Osteocyte (in vitro differentiated cells): ENCODE measurements around the gene SOHLH1. TPM values are rescaled to one million over a fixed set of nuclear protein-coding genes. Genes with fewer than 3 reads are reported as not detected.

Experiments
- DNase-seq: peaks from one replicate; pipeline ENCODE4 v3.0.0; 2021; ENCODE audit warnings: mixed read lengths; ENCODE audit not compliant: unreplicated experiment; ENCODE audit errors: extremely low spot score
- H3K27ac Mint-ChIP-seq: one replicate; pipeline ENCODE4 v1.8.0; 2021; ENCODE audit warnings: mild to moderate bottlenecking, mixed read lengths; ENCODE audit not compliant: unreplicated experiment
- H3K27me3 Mint-ChIP-seq: one replicate; pipeline ENCODE4 v1.8.0; 2021; ENCODE audit warnings: mixed read lengths; ENCODE audit not compliant: unreplicated experiment
- H3K36me3 Mint-ChIP-seq: one replicate; pipeline ENCODE4 v1.8.0; 2021; ENCODE audit warnings: mixed read lengths; ENCODE audit not compliant: unreplicated experiment
- H3K4me1 Mint-ChIP-seq: one replicate; pipeline ENCODE4 v1.8.0; 2021; ENCODE audit warnings: mixed read lengths; ENCODE audit not compliant: unreplicated experiment
- H3K4me3 Mint-ChIP-seq: one replicate; pipeline ENCODE4 v1.8.0; 2021; ENCODE audit warnings: mild to moderate bottlenecking, moderate library complexity, mixed read lengths; ENCODE audit not compliant: unreplicated experiment
- H3K9me3 Mint-ChIP-seq: one replicate; pipeline ENCODE4 v1.8.0; 2021; ENCODE audit warnings: mixed read lengths; ENCODE audit not compliant: unreplicated experiment
- CTCF ChIP-seq: fragments of 200-600 bp; sonication (generic); IDR thresholded peaks from 2 replicates; pipeline ENCODE4 v1.5.0; 2021; ENCODE audit warnings: antibody characterized with exemption, mild to moderate bottlenecking, moderate library complexity
- total RNA-seq: library from RNA; stranded (reverse); gene quantifications from 2 replicates; pipeline ENCODE4 v1.2.1, GENCODE V29; 2021

Gene SOHLH1
- total RNA-seq, 1 donor from 2014 or later = not detected

GRCh38 chr9:135736272-135736978 is 37.1 kb upstream of the SOHLH1 start:
- Mint-ChIP-seq H3K9me3 (peaks cover 14% of the 10 kb centered on the region), H3K4me3 (no peak overlapping the region), H3K4me1 (no peaks in the 10 kb centered on the region), H3K27ac (no peak overlapping the region), H3K27me3 (no peaks in the 10 kb centered on the region), H3K36me3 (peaks cover 2% of the 10 kb centered on the region)
- TF ChIP-seq CTCF = no peak
- DNase-seq = no peak

GRCh38 chr9:135734616-135735144 is 35.4 kb upstream of the SOHLH1 start:
- Mint-ChIP-seq H3K9me3 (peaks cover 25% of the 10 kb centered on the region), H3K27me3 (no peaks in the 10 kb centered on the region), H3K4me1 (no peaks in the 10 kb centered on the region), H3K36me3 (peaks cover 2% of the 10 kb centered on the region), H3K4me3 (no peak overlapping the region), H3K27ac (no peak overlapping the region)
- TF ChIP-seq CTCF = no peak
- DNase-seq = no peak

- Mint-ChIP-seq H3K4me1 (no peaks in the 10 kb centered on the region), H3K9me3 (peaks cover 25% of the 10 kb centered on the region), H3K36me3 (peaks cover 2% of the 10 kb centered on the region), H3K4me3 (no peak overlapping the region), H3K27me3 (no peaks in the 10 kb centered on the region), H3K27ac (no peak overlapping the region)
- no peak for DNase-seq
- TF ChIP-seq CTCF = no peak
Measured at GRCh38 chr9:135732569-135733257, 33.4 kb upstream of the SOHLH1 start.

- no peak for DNase-seq
- Mint-ChIP-seq H3K36me3 (peaks cover 2% of the 10 kb centered on the region), H3K27me3 (no peaks in the 10 kb centered on the region), H3K27ac (no peak overlapping the region), H3K4me1 (no peaks in the 10 kb centered on the region), H3K9me3 (peaks cover 25% of the 10 kb centered on the region), H3K4me3 (no peak overlapping the region)
- TF ChIP-seq CTCF = no peak
Measured at GRCh38 chr9:135731454-135731853, 32.2 kb upstream of the SOHLH1 start.

- DNase-seq = no peak
- H3K27me3 Mint-ChIP-seq = no peaks in the 10 kb centered on the region
- no peaks in the 10 kb centered on the region for H3K4me1 Mint-ChIP-seq
- H3K4me3 Mint-ChIP-seq = no peak overlapping the region
- H3K9me3 Mint-ChIP-seq = peaks cover 24% of the 10 kb centered on the region
- no peak for TF ChIP-seq CTCF
- no peak overlapping the region for H3K27ac Mint-ChIP-seq
- H3K36me3 Mint-ChIP-seq = peaks cover 2% of the 10 kb centered on the region
Measured at GRCh38 chr9:135729480-135729879, 30.2 kb upstream of the SOHLH1 start.
